ENCODE data around the gene KLK13.

The KLK13 gene

GRCh38 chr19:51091895-51092873 lies 27.3 kb upstream of the KLK13 start:
- no peak for DNase-seq

DNA sequence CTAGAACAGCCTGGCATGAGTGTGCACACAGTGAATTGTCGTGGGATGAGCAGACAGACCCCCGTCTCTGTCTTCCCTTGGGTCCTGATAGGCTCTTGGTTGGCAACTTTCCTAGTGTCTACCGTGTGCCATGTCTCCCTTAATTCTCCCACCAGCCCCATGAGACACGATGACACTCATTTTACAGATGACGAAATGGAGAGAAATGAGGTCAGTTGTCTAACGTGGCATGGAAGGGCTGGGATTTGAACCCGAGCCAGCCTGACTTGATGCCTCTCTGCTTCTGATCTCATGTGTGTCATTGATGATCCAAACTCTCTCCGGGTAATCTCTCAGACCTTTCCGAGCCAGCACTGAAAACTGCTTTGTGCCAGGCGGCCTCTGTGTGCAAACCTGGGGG lies 26.2 kb upstream of the KLK13 start:
- DNase-seq, result no peak

DNA sequence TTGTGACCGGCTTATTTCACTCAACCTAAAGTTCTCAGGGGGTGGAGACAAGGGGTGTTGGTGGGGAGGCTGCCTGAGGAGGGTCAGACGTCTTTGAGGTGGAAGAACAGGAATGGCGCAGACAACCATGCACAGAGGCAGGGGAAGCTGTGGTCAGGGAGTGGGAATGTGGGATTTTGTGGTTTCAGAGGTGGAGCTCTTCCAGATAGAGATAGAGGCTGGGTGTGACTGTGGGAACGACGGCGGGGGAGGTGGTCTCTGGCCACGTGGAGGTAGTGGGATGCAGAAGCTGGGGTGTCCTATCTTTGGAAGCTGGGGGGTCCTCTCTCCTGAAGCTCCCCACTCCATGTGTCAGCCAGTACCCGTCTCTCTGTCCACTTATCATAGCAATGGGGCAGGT lies 25.6 kb upstream of the KLK13 start:
- DNase-seq, result no peak

GRCh38 chr19:51089786-51090185 lies 24.9 kb upstream of the KLK13 start:
- DNase-seq, result no peak

DNA sequence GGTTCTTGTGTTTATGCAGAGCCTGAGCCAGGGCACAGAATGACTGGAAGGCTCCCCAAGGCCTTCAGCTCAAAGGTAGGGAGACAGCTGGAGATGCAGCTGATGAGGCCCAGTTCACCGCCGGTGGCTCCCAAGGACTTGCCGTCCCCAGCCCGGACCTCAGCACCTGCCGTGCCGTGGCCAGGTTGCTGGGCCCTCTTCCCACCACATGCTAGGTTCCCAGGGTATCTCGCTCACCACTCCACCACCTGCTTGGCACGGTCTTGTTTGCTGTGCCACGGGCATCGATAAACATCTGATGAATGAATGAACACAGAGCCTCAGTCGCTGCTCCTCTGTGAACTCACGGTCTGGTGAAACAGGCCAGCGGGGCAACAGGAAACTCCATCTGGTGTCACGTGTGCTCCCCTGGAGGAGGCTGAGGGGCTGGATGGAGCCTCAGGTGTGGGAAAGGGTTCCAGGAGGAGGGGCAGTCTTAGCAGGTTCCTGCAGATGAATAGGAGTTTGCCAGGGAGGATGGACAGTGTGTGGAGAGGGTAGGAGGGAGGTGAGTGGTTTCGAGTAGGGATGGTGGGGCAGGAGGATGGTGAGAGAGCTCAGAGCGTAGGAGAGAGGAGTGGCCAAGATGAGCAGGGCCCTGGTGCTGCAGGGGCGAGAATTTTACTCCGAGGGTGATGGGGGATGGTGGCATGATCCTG lies 21.4 kb upstream of the KLK13 start:
- no peak for DNase-seq

DNA sequence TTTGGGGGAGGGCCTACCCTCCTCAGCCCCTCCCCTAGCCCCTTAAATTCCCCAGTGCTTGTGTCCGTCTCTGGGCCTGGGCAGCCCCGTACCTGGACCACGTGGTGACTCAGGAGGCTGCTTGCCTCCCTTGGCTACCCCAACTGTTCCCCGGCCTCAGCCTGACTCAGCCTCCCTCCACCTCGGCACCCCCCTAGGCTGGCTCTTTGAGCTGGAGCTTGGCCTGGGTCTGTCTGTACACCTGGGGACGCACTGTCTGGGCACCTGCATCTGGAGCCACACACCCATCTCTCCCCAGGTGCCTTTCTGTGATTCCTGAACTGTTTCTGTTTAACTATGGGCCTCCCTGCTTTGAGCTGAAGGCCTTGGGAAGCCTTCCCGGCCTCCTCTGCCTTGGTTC lies 19.6 kb upstream of the KLK13 start:
- DNase-seq, result no peak

- DNase-seq, result no peak
Measured at GRCh38 chr19:51083783-51084182, 18.9 kb upstream of the KLK13 start.

DNA sequence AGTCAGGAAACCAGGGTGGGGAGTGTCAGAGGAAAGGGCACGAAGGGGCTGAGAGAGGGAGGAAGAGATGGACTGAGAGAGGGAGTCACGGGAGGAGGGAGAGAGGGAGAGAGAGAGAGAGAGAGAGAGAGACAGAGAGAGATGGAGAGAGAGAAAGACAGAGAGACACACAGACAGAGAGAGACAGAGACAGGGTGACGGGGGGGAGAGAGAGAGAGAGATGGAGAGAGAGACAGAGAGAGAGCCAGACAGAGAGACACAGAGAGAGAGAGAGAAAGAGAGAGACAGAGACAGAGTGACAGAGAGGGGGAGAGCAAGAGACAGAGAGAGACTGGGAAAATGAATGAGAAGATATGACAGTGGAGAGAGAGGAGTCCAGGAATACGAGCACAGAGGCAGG lies 18.3 kb upstream of the KLK13 start:
- no peak for DNase-seq

- no peak for DNase-seq
Measured at GRCh38 chr19:51082611-51083010, 17.7 kb upstream of the KLK13 start, which contains the start of gene KLK14. KLK14 (minus strand) TSS chr19:51082887; CDS start chr19:51082614, 273 bp downstream.

DNA sequence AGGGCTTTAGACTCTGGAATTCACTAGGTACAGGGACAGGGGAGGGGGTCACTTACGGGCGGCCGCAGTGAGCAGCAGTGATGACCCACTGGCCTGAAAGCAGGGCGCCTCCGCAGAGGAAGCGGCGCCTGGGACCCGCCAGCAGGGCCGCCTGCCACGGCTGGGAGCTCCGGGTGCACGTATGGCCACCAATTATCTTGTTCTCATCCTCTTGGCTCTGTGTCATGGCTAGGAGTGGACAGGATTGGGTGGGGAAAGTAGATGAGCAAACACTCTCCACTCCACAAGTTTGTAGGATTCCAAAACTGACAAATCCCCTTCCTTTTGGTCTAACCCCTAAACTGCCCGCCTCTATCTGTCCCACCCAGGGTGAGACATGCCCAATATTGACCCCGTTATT lies 16.6 kb upstream of the KLK13 start:
- DNase-seq, result no peak

DNA sequence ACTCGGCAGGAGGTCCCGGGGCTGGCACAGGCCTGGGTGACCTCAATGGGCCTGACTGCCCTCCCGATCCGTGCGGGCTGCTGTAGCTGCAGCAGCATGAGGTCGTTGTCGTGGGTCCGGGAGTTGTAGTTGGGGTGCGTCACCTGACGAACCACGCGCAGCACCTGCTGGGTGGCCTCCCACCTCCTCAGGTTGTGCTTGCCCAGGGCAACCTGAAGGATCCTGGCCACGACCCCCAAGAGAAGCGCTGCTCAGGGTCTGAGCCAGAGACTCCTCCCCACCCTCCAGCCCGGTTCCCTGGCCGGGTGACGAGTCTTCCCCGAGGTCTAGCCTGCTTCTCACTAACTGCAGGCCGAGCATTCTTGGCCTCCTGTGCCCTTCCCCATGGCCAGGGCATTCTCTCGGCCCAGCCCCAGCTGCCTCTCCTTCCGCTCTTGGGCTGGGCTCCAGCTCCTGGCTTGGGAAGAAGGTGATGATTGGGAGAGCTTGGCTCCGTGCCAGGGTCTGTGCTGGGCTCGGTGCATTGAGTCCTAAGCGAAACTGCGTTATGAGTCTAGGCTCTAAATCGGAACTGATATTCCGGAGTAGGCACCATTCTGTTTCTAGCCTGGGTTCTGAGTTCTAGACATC lies 14.7 kb upstream of the KLK13 start:
- no peak for DNase-seq

DNA sequence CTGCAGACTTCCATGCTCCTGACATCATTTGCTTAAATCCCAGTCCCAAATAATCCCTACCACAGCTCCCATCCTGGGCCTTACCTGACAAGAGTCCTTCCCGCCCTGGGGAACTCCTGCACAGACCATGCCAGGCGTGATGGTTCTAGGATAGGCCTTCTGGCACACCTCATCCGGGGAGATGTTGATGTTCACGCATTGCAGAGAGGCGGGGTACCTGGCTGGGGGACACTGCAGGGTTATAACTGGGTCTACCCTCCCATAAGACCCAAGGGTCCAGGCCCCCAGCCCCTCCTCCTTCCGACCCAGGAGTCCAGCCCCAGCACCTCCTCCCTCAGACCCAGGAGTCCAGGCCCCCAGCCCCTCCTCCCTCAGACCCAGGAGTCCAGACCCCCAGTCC lies 13.8 kb upstream of the KLK13 start:
- no peak for DNase-seq

DNA sequence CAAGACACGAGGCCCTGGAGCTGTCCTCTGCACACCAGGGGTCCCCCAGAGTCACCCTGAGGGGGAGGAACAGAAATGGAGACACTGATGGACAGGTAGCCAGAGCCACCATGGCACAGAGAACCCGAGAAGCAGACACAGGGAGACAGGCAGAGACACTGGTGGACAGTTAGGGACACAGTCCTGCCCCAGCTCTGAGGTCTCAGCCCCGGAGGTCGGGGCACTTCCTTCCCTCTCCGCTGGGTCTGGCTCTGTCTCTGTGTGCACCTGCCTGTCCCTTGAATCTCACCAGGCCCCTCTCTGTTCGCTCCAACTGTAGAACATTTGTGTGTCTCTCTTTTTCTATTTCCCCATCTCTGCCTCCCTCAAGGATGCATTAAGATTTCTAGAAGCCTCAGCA lies 13.2 kb upstream of the KLK13 start:
- DNase-seq, result no peak

GRCh38 chr19:51076631-51077213 lies 11.8 kb upstream of the KLK13 start:
- DNase-seq, result no peak

DNA sequence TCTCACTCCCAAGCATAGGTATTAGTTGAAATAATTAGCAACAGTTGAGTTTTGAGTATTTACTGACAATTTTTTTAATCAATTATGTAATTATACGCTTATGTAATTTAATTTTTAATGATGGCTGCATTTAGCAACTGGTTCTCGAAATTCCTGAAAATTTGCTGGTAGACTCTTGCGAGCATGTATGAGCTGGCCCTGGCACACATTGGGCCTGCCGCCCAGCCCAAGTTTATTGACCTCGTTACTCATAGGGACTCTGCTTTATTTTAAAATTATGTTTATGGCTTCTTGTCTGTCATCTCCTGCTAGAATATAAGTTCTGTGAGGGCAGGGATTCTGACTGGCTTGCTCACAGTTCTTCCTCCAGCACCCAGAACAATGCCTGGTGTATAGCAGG lies 11.1 kb upstream of the KLK13 start:
- no peak for DNase-seq

GRCh38 chr19:51071095-51071405 lies 6.2 kb upstream of the KLK13 start:
- no peak for DNase-seq

DNA sequence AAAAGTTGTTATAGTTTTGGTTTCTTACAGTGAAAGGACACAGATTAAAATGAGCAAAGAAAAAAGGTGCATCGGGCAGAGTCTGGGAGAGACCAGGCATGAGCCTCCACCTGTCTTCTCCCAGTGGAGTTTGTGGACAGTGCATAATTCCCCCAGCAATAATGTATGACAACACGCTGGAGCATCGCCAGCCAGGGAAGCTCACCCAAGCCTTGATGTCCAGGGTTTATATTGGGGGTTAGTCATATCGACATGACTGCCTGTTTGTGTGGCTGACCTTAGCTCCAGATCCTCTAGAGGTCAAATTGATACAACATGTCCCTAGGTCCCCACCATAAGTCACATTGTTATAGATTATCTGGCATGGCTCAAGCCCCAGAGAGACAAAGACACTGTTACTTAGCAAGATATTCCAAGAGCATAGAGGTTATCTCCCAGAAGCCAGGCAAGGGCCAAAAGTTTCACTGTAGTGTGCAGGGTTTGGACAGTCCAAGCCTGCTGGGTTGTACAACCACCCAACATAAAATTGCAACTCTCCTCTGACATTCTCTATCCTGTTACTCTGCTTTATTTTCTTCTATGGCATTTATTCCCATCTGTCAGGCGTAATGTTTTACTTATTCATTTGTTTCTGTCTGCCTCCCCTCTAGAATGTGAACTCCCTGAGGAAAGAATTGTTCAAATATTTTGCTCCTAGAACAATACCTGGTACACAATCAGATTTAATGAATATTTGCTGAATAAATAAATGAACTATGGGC lies 5.6 kb upstream of the KLK13 start:
- DNase-seq, result no peak

- no peak for DNase-seq
Measured at GRCh38 chr19:51066393-51067186, 1.7 kb upstream of the KLK13 start.

DNA sequence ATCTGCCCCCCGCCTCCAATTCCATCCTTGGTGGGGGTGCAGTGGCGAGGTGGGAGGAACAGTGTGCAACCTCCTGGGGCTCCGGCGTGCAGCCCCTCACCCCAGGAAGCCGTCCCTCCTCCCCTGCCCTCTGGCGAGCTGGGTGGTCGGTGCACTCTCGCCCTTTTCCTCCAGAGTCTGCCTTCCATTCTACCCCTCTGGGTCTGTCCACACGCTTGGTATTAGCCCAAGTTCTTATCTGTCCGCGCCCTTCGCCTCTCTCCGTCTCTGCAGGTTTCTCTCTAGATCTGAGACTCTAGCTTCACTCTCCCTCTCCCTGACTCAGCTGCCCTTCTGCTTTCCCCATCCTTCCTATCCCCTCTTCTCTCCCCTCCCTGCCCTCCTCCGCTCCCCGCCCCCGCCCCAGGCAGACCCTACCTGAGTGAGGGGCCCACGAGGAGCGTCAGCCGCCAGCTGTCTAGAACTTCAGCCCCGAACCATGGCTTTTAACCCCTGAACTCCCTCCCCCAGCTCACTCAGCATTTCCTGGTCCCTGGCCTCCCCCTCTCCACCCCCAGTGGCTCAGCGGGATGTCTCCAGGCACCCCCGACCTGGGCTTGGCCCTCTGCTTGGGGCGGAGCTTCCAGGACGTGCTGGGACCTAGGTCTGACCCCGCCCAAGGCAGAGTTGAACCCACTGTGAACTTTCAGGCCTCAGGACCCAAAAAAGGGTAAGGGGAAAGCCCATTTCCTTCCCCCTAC lies 499 bp upstream of the KLK13 start:
- no peak for DNase-seq

DNA sequence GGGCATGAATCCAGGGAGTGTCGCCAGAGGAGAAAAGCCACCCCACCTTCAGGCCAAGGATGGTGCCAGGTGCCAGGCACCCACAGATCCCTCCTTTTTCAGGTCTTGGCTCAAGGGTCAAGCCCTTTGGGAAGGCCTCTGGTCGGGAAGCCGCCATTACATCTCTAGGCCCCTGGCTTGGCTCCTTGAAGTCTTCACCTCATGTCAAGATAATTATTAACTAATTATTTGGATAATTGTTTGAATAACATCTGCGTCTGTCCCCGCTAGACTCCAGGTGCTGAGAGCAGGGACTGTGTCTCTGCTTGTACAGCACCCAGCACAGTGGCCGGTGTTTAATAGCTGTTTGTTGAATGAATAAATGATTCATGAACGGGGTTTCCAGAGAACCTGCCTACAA lies 1.2 kb downstream of the KLK13 start:
- DNase-seq, result no peak

DNA sequence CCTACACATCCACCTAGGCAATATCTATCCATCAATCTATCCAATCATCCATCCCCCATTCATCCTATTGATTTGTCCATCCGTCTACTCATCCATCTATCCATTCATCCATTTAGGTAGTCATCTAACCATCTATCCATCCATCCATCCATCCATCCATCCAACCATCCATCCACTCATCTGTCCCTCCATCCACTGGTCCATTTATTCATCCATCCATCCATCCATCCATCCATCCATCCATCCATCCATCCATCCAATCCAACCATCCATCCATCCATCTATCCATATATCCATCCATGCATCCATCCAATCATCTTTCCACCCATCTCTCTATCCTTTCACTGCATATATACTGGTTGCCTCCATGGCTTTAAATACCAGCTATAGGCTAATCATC lies 3.9 kb downstream of the KLK13 start:
- DNase-seq, result no peak
